Smooth muscle cell of the brain vasculature (primary cell): Measurements from ENCODE around the gene RIMBP2.

Experiments
- DNase-seq: peaks from one replicate; pipeline ENCODE4 v3.0.0-alpha.2; 2012; ENCODE audit warnings: low read depth, low spot score

The RIMBP2 gene

GRCh38 chr12:130540376-130540775 is 175.7 kb downstream of the RIMBP2 start:
- no peak for DNase-seq

DNA sequence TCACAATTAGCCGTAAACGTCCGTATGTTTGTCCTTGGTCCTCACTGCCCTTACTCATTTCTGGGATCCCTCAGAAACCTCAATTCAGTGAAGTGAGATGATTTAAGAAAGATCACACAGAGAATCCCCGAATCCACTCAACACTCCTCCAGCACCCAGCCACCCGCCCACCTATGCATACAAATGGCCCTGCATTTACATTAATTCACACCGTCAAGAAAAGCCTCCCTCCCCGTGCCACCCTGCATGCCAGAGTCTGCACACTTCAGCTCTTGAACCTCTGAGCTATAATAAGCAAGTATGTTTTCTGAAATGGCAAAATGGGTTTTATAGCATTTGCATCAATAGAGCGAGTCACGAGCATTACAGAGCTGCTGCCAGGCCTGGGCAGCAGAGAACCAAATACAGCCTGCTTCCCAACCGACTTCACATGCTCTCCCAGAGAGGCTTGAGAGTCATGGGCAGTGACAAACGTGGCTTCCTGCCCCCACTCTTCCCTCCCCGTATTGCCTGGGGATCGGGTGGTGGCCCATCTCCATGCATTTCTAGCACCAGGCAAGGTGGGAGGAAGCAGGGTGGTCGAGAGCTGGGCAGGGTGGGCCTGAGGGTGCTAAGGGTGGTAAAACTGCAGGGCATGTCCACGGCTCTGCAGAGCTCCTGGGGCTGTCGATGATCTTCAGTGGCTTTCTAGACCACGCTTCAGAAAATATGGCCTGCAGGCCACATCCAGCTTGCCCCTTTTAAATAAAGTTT is 177.6 kb downstream of the RIMBP2 start:
- no peak for DNase-seq

DNA sequence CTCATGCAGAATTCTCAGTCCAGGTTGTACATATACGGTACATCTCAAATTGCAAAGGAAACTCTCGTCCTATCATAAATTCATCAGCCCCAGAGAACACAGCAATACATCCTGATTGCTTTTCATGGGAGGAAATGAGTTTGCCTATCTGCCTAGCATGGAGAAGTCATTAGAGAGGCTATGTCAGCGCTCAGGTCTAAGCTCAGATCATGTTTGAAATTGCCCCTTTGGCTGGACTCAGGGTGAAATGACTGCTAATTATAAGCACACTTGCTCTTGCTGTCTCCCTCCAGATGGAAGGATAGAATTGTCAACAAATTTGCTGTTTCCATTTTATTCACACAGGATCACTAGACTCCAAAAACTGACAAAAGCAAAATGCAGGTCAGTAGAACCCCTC is 178.4 kb downstream of the RIMBP2 start:
- no peak for DNase-seq

- DNase-seq = no peak
Measured at GRCh38 chr12:130537051-130537450, 179.0 kb downstream of the RIMBP2 start.

GRCh38 chr12:130530429-130530828 is 185.7 kb downstream of the RIMBP2 start:
- no peak for DNase-seq

- no peak for DNase-seq
Measured at GRCh38 chr12:130529781-130530180, 186.3 kb downstream of the RIMBP2 start.

DNA sequence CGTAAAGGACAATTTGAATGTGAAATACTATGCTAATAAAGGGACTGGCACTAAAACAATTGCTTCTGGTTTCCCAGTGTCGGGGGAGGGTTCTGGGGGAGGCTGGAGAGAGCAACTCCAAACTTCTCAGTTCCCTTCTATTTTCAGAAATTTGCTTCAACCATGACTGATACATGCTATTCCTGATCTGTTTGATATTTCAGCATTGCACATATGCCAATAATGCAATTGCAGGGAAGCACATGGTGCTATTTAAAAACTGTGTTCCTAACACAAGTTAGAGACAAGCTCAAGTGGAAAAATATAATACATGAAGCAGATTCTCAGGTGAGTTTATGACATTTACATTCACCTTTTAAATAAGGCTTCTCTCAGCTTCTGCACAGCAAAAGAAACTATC is 188.9 kb downstream of the RIMBP2 start:
- no peak for DNase-seq

GRCh38 chr12:130526813-130527212 is 189.3 kb downstream of the RIMBP2 start:
- DNase-seq = no peak

DNA sequence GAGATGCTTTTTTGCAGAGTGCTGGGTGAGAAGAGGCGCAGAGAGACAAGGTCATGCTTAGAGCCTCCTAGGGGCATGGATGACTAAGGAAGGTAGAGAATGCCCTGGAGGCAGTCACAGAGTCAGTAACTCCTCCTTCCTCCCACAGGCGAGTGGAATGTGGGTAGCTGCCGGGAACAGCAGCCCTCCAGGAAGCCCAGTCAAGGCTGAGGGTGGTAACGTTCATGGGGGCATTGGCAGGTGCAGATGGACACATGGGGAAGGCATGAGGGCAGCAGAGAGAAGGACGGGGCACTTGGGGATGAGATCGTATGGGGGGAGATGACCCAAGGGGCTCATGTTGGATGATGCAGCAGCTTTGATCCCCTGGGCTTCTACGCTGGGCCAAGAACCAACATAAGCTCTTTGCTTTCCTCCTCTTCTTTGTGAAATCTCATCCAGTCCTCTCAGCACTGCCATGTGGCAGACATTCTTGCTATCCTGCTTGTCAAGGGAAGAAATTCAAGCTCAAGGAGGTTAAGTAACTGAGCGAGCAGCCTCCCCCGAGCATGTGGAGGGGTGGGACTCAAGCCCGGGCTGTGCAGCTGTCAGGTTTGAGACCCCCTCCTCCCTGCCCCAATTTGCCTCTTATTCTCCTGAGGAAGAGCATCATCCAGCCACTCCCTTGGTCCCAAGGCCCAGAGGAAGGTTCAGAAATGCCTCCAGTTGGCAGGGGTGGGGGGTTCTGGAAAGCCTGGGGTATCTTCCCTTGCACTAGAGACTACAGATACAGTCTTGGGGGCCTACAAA is 190.5 kb downstream of the RIMBP2 start:
- DNase-seq = no peak

DNA sequence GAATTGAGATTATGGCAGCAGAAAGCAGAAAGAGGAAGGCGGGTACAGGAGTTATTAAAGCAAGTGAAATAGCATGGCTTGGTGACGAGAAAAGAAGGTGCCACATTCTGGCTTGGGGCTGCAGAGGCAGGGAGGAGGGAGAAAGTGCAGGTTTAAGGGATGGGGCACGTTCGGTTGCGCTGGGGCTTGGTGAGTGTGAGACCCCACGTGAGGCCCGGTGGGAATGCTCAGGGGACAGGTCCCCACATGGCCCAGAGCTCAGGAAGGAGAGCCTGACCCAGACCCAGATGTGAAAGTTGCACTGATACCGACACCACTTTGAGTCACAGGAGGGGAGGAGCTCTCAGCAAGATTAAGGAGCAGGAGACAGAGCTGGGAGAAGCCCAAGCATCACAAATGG is 191.3 kb downstream of the RIMBP2 start:
- DNase-seq = no peak

DNA sequence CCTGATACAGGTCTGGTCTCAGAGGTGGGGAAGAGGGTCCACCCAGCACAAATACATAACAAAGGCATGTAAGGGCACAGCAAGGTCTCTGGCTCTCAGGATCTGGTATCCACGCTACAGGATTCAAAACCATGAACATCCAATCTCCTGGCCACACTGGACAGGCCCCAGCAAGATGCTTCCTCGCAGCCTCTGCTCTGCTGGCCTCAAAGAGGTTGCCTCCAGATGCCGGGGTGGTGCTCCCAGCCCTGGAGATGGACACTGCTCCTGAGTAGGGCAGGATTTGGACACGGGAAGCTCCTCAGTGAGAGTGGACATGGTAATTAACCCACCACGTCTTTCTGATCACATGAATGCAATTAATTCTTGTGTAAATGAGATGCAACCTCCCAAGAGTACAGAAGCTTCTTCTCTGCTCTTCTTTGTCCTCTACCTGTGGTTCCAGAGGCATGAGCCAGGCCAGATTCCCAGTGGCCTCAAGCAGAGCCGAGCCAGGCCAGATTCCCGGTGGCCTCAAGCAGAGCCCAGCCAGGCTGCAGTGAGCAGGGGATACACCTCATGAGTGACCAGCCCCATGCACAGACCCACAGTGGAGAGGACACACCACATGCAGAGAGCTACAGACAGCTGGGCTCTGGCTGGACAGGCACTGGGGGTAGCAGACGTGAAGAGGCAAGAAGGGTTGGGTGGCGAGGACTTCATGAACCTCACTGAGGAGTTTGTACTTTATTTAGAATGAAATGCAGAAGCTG is 192.1 kb downstream of the RIMBP2 start:
- no peak for DNase-seq

DNA sequence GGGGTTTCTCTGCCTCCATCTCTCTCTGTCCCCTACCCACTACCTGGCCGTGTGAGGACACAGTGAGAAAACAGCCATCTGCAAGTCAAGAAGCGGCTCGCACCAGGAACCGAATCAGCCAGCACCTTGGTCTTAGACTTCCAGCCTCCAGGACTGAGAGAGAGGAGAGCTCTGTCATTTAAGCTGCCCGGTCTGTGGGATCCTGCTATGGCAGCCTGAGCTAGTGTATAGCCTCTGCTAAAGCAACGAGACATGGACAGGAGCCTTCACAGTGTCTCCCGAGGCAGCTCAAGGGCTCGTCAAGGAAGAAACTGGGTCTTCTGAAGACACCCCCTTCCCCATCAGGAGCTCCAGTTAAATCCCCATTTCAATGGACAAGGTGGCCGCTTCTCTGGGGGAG is 192.9 kb downstream of the RIMBP2 start:
- no peak for DNase-seq

DNA sequence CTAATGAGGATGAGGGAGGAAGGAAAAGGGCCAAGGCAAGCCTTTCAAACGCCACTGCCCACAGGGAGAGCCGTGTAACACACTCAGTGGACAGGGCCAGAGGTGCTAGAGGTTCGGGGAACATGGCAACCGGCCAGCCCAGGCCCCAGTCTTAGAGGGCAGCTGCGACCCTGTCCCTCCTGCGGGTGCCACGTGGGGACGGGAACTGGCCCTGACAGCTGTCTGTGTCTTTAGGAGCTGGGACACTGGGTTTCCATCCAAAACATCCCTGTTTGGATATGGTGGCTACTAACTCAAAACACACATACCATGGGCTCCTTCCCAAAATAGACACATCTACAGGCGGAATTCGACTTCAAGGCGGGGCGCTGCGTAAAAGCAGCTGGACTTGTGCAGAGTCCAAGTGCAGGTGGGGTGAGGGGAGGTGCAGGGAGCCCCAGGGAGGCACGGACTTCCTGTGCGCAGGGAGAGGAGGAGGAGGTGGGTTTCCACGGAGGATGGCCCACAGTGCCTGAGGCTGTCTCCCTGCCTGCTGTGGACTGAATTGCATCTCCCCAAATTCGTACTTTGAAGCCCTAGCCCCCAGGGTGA is 193.8 kb downstream of the RIMBP2 start:
- DNase-seq = no peak

DNA sequence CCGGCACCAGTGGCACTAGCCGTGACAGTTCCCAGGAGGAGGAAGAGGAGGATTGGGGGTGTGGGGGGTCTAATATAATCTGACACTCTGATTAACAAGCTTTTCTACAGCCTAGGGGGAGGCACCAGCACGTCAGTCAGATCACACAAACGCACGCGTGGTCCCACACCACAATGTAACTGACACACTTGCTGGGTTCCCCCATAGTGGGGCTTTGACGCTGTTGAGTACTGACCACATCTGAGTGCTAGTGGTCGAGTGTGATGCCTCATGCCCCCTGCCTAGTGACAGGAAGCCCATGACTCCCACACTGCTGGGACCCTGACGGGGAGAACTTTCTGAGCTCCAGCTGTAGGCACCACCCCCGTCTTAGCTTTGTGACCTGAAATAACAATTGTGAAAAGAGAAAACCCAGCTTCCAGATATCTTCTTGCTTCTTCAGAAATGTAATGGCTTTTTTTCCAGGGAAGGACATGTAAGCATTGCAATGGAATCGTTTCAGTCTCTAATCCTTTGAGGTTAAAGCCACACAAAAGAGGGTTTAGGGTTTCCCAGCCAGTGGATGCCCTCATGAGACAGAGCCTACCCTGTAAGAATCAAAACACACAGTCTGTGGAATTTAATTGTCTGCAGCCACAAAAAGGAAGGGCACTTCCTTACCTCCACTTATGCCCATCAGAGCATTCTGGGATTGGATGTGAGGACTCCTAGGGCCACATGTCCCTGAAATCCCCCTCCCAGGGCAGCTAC is 194.5 kb downstream of the RIMBP2 start:
- DNase-seq = no peak

- no peak for DNase-seq
Measured at GRCh38 chr12:130520784-130521183, 195.3 kb downstream of the RIMBP2 start.

DNA sequence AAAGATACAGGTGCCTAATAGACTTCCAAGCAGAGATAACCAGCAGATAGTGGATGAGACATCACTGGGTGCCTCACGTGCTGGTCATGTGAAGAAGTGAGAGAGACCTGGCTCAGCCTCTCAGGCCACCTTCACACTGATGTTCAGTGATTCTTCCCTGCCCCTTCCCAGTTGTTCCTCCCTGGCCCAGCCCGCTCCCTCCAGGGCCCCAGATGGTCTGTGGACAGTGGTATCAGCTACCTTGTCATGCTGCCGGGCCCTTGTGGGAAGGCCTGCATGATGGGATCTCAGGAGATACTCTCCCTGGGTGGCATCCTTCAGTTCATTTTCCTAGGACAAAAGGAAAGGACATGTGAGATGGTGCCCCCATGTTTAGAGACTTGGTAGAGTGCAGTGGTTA is 198.5 kb downstream of the RIMBP2 start:
- DNase-seq = no peak

- DNase-seq = no peak
Measured at GRCh38 chr12:130514149-130514551, 201.9 kb downstream of the RIMBP2 start.

- DNase-seq = no peak
Measured at GRCh38 chr12:130513556-130513955, 202.5 kb downstream of the RIMBP2 start.

- DNase-seq = no peak
Measured at GRCh38 chr12:130511285-130511684, 204.8 kb downstream of the RIMBP2 start.

GRCh38 chr12:130509454-130509853 is 206.6 kb downstream of the RIMBP2 start:
- DNase-seq = no peak

- no peak for DNase-seq
Measured at GRCh38 chr12:130508847-130509246, 207.3 kb downstream of the RIMBP2 start.
